Kidney epithelial cell (primary cell): ENCODE results near the gene LUC7L3. TPM values are rescaled to one million over a fixed set of nuclear protein-coding genes. Genes with fewer than 3 reads are reported as not detected.
"Not testable (repeated sequence)": the region's sequence is repeated elsewhere in the genome, so short reads cannot be mapped to it uniquely, and the experiment has no call there.

Experiments used
- DNase-seq: peaks from one replicate; pipeline ENCODE4 v3.0.0-alpha.2; 2010; ENCODE audit warnings: low read depth
- H3K27me3 ChIP-seq: 2 replicates; pipeline ENCODE4 v1.6.0; 2011; ENCODE audit warnings: low read length; ENCODE audit not compliant: control insufficient read depth, insufficient read depth
- H3K36me3 ChIP-seq: 2 replicates; pipeline ENCODE4 v1.5.1; 2011; ENCODE audit warnings: low read length; ENCODE audit not compliant: control insufficient read depth, insufficient read depth
- H3K4me3 ChIP-seq: 2 replicates; pipeline ENCODE4 v1.5.1; 2011; ENCODE audit warnings: low read depth, mild to moderate bottlenecking, control low read depth, low read length
- CTCF ChIP-seq: IDR thresholded peaks from 2 replicates; pipeline ENCODE4 v1.5.1; 2011; ENCODE audit warnings: mild to moderate bottlenecking, moderate library complexity, low read length, control low read depth, inconsistent platforms; ENCODE audit not compliant: insufficient read depth, poor library complexity, severe bottlenecking
- total RNA-seq: library from RNA; depleted of rRNA; stranded (reverse); fragments of >200 nt; gene quantifications from 2 replicates; pipeline ENCODE4 v1.2.3, GENCODE V29; 2015

LUC7L3 gene
- total RNA-seq, 1 donor from 2014 or later, result 31.5 TPM

GRCh38 chr17:50803676-50804075, 84.3 kb downstream of the LUC7L3 start:
- no peaks in the 10 kb centered on the region for H3K36me3 ChIP-seq
- H3K27me3 ChIP-seq, result no peaks in the 10 kb centered on the region
- no peak for DNase-seq
- TF ChIP-seq CTCF, result no peak
- no peak overlapping the region for H3K4me3 ChIP-seq

- H3K27me3 ChIP-seq, H3K36me3 ChIP-seq, DNase-seq, H3K4me3 ChIP-seq: not testable (repeated sequence)
Measured at GRCh38 chr17:50804749-50805475, 85.5 kb downstream of the LUC7L3 start.

GRCh38 chr17:50805486-50805885, 86.1 kb downstream of the LUC7L3 start:
- Histone ChIP-seq H3K27me3 (no peaks in the 10 kb centered on the region), H3K4me3 (no peak overlapping the region), H3K36me3 (no peaks in the 10 kb centered on the region)
- no peak for DNase-seq
- no peak for TF ChIP-seq CTCF

Other genes starting within 250 kb of the LUC7L3 start
- gene RSAD1, start 240.7 kb upstream of the LUC7L3 start, total RNA-seq, result 28.4 and 31.1 TPM in 2 replicates
- gene MYCBPAP, start 211.2 kb upstream of the LUC7L3 start, total RNA-seq, result 0.14 and 0.50 TPM in 2 replicates
- 0.62 and 0.84 TPM in 2 replicates for gene EPN3, start 186.9 kb upstream of the LUC7L3 start, total RNA-seq
- 58.9 and 79.4 TPM in 2 replicates for gene SPATA20, start 172.4 kb upstream of the LUC7L3 start, total RNA-seq
- 0.07 TPM in 1 of 2 replicates, not detected in the other for gene CACNA1G, start 158.9 kb upstream of the LUC7L3 start, total RNA-seq
- 0.82 and 1.3 TPM in 2 replicates for gene ABCC3, start 84.7 kb upstream of the LUC7L3 start, total RNA-seq
- 30.5 and 30.7 TPM in 2 replicates for gene ANKRD40, start 11.7 kb upstream of the LUC7L3 start, total RNA-seq
- not detected in 2 replicates for gene ANKRD40CL, start 47.9 kb downstream of the LUC7L3 start, total RNA-seq
- not detected in 2 replicates for gene WFIKKN2, start 116.0 kb downstream of the LUC7L3 start, total RNA-seq
- gene TOB1, start 146.8 kb downstream of the LUC7L3 start, total RNA-seq, result 11.4 and 12.6 TPM in 2 replicates